HG02610 (cell line): Measurements from ENCODE around the gene PCGF5.
"Not testable (repeated sequence)": the region's sequence is repeated elsewhere in the genome, so short reads cannot be mapped to it uniquely, and the experiment has no call there.

Experiments
- ATAC-seq: cut with Tn5 transposase; IDR thresholded peaks from one replicate; pipeline ENCODE4 v1.9.1; 2021; ENCODE audit warnings: mild to moderate bottlenecking, moderate library complexity; ENCODE audit not compliant: unreplicated experiment

PCGF5 gene

DNA sequence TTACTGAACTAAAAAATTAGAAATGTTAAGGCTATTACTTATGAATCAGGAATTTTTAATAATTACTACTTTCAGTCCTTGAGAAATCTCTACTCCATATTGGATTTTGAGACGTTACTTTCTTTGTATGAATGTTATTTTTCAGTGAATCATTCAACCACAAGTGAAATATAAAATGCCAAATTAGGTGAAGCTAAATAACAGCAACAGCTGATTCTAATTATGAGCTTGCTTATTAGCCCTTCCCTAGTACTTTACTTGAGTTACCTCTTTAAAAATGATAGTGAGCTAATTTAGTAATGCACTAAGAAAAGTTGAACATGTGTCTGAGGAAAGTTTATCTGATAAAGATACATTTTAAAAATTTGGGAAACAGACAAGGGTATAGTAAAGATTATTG is 51.4 kb downstream of the PCGF5 start:
- no peak for ATAC-seq

DNA sequence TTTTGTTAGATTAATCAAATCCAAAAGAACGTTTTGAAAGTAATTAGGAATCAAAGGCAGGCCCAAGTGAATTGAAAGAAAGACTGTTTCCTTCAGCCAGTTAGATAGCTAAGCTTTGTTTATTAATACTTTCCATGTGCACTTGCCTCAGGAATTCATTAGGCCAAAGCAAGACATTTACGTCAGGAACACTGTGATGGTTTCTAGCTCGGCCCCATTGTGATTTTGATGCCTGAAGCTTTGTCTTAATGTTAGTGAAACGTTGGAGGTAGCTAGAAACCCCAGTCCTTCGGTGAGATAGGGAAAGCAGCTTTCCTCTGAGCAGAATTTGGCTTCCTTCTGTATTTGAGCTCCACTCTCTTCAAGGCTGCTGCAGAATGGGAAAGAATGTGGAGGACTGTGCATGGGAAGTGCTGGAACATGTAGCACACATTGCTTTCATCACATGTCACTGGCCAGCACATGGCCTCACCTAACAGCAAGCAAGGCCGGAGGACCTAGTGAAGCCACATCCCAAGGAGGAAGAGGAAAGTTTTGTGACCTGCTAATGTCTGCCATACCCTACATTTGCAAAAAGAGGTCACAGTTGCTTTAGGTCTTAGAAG is 64.1 kb downstream of the PCGF5 start:
- no peak for ATAC-seq

DNA sequence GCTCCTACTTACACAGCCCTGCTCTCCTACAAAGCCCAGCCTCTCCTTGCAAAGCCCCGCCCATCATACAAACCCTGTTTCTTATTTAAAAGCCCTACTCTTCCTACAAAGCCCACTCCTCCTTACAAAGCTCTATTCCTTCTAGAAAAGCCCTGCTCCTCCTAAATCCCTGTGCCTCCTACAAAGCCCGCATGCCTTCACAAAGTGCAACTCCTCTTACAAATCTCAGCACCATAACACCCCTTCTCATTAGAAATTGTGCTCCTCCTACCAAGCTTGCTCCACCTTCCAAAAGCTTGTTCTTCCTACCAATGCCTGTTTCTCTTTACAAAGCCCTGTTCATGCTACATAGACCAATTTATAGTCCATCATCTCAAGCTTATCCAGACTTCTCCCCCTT is 66.1 kb downstream of the PCGF5 start:
- ATAC-seq, result no peak

DNA sequence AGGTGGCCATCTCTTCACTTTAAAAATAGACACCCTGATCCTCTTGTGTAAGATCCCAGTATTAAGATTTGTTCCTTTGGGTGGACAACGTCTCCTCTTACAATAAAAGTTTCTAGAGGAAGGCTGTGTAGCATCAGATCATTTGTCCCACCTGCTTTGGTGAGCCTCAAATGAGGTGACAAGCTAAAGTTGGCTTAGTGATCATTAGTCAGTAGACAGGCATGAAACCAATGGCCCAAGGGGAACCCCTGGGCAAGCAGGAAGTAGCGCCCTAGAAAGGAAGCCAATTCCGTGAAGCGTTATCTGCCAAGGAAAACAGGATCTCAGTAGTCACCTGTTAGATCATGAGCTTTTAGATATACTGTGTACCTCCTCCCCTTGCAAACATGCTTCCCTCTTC is 66.8 kb downstream of the PCGF5 start:
- ATAC-seq, result no peak

DNA sequence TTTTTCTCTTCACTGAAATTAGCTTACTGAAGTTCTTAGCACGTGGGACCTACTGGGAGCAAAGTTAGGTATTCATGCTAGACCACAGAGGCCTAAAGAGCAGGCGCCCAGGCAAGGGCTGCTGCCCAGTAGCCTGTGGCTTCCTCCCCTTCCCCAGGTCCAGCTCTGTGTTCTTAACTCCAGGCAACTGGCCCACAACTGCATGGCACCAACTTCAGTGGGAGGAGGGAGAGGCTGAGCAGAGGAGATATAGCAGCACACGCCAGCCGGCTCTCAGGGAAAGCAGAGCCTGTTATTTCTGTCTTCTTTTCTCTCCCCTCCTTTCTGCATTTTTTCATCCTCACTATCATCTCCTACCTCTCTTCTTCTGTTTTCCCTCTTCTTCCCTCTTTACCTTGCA is 67.4 kb downstream of the PCGF5 start:
- ATAC-seq, result no peak

DNA sequence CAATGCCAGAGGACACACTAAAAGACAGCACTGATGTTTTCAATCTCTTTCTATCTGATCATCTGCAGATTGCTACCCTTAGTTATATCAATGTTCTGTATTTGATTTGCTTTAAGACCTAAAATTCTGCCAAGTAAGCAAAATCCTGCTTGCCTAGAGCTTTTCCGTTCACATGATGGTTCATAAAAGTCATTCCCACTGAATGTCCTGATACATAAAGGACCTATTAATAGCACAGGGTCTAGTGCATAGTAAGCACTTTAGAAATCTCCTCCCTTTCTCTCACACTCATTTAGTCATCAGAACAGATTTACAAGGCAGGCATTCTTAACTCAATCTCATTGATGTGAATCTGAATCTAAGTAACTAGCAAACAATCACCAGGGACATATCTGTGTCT is 68.8 kb downstream of the PCGF5 start:
- no peak for ATAC-seq

DNA sequence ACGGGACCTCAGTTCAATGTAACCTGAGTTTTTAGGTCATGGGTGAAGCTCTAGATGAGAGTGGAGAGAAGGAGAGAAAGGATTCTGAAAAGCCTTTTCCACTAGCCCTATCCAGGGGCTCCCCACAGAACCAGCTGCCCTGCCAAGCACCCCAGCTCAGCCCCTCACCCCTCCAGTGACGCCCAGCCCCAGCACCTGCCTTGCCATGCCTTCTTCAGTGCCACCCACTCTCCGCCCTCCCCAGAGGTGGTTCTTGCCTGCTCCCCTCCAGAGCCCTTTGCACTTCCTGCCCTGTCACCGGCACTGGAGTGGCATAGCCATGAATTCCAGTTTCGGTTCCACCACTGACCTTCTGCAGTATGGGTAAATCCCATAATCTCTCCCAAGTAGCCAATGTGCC is 70.1 kb downstream of the PCGF5 start:
- ATAC-seq, result no peak

DNA sequence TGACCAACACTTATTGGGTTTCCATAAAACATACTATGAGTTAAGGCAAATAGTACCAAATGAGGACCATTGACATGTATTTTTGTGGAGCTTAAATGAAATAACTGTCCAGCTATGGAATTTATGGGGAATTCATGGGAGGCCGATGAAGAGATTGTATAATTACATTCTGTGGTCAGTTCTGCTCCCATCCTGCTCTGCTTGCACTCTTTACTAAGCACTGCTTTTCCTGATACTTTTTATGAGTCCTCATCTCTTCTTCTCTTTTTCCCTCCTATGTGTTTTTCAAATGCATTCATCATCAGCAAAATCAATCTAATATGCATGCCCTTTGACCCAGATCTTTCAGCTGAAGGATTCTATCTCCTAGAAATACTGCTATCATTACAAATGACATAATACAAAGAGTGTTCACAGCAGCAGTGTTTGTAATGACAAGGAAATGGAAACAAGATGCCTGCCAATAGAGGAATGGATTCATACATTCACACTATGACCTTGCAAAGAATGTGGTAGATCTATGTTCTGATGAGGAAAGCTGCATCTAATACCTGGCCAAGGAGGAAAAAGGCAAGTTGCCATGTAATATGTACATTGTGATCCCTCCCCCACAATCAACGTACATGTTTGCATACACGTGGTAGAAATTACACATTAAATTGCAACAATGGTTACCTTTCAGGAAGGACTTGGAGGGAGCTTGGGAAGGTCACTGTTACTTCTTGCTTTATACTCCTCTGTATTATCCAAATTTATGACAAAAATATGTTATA is 73.9 kb downstream of the PCGF5 start:
- no peak for ATAC-seq

DNA sequence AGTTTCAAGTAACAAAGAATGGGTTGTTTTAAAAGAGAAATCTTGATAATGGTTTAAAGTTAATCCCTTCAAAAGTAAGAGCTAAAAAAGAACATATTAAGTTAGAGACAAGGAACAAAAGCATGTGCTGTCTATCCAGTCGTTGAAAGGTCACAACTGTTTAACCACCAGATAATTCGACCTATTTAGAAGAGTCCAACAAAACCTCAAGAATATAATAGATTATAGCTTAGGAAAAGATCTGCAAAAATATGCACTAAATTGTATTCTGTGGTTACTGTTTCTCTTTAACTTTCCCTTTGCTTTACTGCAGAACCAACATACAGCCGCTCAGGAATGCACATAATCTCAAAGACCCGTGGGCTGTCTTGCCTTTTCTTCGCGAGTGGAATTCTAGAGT is 74.9 kb downstream of the PCGF5 start:
- ATAC-seq, result no peak

DNA sequence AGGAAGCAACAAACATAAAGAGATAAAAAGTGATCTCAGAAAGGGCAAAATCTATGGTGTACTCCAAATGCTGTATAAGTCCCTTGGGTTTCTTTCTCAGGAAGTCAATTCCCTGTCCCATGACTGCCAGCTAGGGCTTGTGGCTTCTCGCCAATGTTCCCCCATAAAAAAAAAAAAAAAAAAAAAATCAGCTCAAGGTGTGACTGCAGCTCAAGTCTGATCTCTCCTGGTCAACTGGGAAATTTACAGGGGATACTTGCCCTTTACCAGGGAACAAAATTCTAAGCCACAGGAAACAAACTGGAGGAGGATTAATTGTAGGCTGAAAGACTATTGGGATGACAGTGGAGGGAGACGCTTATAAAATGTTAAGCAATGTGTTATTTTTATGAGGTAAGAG is 76.0 kb downstream of the PCGF5 start:
- ATAC-seq, result no peak

DNA sequence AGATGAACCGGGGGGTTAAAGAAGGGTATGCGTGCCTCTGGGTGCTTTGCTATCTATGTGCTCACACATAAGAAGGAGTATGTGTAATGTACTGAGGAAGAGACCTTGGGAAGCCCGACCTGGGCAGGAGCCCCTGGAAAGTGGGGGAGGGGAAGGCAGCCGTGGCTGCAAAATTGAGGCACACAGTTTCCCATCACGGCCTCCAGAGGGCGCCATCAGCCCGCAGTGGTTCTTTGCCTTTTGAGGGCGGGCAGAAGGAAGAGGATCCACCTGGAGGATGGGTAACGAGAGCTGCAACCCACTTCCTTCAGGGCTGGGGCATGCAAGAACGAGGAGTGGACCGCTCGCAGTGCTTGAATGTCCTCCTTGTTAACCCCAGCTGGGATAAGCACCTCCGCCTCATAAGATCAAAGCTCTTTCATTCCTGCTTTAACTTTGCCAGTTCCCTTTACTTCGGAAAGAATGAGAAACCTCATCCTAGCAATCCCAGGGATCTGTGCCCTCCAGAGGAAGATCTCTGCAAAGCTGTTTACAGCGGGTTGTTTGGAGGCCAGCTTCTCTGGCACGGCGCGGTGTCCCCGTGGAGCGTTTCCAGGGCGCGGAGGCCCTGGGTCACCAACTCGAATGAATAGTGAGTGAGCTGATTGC is 77.9 kb downstream of the PCGF5 start:
- ATAC-seq, result peak; percentile 94

DNA sequence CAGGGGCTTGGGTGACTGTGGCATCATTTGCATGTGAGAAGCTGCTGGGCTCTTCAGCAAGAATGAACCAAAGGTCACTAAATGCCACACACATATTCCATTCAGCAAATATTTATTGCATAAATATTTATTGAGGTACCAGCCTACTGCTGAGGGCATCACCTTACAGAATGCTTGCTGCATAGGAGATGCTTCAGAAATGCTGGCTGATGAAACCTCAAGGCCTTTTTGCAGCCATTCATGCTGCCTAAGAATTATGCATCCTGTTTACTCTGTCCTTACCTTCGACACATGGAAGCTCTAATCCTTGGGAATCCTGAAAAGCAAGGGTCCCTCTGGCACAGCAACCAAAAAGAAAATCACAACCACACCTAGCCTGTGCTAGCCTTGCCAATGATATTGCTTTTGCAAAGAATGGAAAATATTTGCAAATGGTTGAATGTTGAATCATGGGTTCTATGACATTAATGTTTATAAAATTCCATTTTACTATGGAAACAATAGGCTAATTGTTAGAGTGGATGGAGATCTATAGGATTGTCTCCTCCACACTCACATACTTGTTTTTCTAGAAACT is 79.6 kb downstream of the PCGF5 start:
- ATAC-seq, result no peak

DNA sequence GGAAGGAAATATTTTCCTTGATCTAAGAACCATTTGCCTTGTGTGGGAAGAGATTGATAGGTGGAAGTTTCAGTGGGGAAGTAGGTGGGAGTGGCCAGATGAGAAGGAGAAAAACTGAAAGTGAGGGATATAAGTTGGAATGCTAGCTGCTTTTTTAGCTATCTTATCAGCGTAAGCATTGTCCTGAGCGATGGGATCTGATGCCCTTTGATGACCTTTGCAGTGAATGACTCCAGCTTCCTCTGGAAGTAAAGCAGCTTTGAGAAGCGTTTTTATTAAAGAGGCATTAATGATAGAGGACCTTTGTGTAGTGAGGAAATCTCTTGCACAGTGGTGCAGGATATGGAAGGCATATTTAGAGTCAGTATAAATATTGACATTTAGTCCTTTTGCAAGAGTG is 82.5 kb downstream of the PCGF5 start:
- ATAC-seq, result not testable (repeated sequence)

DNA sequence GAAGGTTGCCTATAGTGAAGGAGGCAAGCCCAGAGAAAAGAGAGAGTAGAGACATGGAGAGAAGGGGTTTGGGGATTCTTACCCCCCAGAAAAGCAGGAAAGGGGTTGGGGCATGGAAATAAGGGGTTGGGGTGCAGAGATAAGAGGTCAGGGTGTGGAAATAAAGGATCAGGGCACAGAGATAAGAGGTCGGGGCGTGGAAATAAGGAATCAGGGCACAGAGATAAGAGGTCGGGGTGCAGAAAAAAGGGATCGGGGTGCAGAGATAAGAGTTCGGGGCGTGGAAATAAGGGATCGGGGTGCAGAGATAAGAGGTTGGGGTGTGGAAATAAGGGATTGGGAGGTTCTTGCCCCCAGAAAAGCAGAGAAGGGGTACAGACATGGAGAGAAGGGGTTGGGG is 85.5 kb downstream of the PCGF5 start:
- not testable (repeated sequence) for ATAC-seq

DNA sequence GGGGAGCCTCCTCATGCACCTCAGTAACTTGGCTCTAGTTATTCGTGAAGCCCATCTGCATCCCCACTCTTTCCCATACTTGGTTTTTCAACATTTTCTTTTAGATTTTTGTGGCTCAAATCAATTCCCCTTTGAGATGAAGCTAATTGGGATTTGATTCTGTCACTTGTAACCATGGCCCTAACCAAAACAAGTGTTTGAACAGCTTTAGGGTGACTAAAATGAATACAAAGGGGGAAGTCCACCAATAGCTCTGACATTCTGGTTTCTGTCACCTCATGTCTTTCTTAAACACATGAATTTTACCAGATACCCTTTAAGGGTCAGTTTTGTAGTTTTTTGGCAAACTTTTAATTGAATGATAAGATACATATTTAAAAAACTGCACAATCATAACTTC is 87.0 kb downstream of the PCGF5 start:
- ATAC-seq, result peak; percentile 61

DNA sequence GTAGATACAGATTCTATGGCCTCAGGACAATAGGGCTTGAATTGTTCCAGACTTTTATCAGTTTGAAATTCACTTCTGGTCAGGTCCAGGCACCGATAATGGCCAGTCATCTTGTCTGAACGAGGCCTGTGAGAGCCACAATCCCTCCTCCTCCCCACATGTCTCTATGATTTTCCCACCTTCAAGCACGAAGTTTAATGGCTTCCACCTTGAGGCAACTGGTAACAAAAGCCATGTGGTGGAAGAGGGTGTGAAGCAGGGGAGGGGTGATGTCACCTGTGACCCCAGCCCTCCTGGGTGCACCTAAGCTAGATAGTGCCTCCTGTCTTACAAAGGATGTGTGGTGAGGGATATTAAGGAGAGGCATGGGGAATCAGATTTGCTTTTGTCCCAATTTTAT is 89.2 kb downstream of the PCGF5 start:
- no peak for ATAC-seq

DNA sequence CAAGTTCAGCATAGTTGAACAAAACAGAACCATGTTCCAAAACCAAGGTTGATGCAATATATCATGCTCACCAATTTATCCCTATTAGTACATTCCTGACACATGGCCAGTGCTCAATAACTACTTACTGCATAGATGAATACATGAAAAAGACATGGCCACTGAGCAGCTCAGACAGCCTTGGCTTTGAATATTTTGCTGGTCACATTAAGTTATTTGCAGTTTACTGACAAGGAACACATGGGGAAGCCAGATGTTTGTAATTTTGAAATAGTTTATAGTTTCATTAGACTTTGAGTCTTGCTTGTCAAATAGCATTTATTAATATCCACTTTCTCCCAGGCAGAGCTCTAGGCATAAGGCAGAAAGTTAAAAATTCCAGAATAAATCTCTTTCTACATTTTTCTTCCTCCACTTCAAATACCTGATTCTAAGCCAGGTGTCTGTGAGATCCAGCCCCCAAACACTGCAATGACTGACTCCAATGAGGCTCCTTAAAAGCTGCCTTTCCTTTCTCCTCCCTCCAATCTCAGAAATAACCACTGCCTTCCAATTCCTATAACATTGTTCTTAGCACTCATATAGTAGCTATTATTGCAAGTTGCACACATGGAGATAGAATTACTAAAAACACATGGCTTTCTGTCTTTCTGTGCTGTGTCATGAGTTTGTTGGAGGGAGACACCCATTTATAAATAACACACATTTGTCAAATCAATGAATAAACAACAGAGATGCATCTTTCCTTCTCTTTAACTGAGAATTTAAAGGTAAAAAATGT is 91.3 kb downstream of the PCGF5 start:
- no peak for ATAC-seq

DNA sequence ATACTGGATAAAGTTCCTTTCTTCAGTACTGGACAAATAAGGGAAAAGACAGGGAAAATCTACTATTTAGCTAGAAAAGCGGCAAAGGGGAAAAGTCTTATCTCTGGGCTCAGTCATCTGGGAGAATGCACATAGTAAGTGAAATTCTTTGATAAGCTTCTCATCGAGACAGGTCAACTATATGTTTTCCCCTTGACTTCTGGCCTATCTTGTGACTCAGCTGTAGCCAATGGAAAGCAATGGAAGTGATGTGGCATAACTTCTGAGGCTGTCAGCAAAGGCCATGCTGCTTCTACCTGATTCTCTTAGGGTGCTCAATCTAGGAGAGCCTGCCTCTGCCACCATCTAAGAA is 91.9 kb downstream of the PCGF5 start:
- ATAC-seq, result no peak

DNA sequence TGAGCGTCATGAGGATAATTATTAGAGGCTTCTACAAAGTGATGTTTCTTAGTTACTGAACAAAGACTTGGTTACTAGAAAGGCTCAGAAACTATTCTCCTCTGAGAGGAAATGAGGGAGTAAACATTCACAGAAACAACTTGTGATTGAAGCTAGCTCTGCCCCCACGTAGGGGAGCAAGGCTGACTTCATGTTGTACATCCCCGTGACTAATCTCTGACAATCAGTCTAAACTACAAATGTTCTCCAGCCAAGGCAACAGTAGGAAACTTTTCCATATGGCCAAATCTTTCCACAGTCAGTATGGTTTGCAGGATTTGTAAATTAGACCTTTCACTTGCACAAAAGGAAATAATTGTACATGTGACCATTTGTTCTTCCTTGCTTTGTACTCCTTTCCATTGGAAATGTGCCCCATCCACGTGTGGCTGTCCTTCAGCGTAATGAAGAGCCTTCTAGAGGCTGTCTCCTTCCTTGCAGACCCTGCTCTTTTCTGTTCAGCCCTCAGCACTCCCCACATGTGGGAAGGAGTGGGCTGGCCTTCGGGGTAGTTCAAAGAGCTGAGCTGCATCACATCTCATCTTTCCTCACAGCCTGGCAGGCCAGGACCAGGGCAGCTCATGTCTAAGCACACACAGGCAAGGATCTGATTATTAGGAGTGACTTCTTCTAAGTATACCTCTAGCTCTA is 93.5 kb downstream of the PCGF5 start:
- ATAC-seq, result no peak

DNA sequence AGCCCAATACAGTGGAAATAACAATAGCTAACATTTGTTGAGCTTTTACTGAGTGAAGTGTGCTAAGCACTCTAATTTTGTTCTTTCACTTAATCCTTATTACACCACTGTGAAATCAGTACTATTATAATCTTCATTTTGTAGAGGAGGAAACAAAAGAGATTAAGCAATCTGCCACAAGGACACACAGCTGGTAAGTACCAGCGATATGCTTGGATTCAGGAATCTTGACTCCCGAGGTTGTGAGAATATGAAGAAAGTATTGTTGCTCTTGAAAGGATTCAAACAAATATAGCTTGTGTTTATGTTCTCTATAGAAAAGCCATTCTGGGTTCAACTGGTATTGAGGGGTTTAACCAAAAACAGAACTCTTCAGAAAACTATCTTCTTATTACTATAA is 96.0 kb downstream of the PCGF5 start:
- ATAC-seq, result no peak

DNA sequence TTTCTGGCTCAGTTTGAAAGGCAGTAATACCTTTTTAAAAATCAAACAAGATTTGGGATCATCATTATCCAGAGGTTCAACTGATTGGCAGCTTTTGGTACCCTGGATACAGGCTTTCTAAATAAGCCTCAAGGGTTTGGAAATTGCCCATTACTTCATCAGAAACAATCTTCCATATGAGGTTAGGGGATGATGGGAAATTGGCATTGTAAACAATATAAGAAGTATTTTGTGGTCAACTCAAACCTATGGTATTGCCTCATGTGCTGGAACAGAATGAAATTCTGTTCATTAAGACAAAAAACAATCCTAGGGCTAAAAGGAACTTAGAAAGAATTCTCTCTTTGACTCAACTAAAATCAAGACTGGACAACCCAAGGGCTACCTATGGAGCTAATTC is 97.1 kb downstream of the PCGF5 start:
- ATAC-seq, result no peak
